MM.1S (cell line): ENCODE measurements around the gene AGRP.

Experiments
- DNase-seq: peaks from one replicate; pipeline ENCODE4 v3.0.0-alpha.2; 2015
- H2AFZ ChIP-seq: fragments of 300-600 bp; sonication (generic); 2 replicates; pipeline ENCODE4 v1.6.0; 2016; ENCODE audit warnings: antibody characterized with exemption, low read length
- H3F3A ChIP-seq: fragments of 300-600 bp; sonication (generic); 2 replicates; pipeline ENCODE4 v1.6.1; 2016; ENCODE audit warnings: mild to moderate bottlenecking, antibody characterized with exemption, low read length, moderate library complexity, mixed read lengths; ENCODE audit not compliant: insufficient read depth
- H3K27ac ChIP-seq: fragments of 300-600 bp; sonication (generic); 2 replicates; pipeline ENCODE4 v1.5.1; 2016; ENCODE audit warnings: mild to moderate bottlenecking, low read length
- H3K27me3 ChIP-seq: fragments of 300-600 bp; sonication (generic); replicated peaks from 2 replicates; pipeline ENCODE4 v1.6.0; 2016; ENCODE audit warnings: low read length; ENCODE audit not compliant: insufficient read depth
- H3K36me3 ChIP-seq: fragments of 300-600 bp; sonication (generic); replicated peaks from 2 replicates; pipeline ENCODE4 v1.6.1; 2016; ENCODE audit warnings: mild to moderate bottlenecking, low read length, mixed read lengths; ENCODE audit not compliant: insufficient read depth
- H3K4me1 ChIP-seq: fragments of 300-600 bp; sonication (generic); 2 replicates; pipeline ENCODE4 v1.6.1; 2016; ENCODE audit warnings: low read length, mixed read lengths
- H3K4me2 ChIP-seq: fragments of 300-600 bp; sonication (generic); 2 replicates; pipeline ENCODE4 v1.6.0; 2016; ENCODE audit warnings: low read depth, low read length
- H3K4me3 ChIP-seq: fragments of 300-600 bp; sonication (generic); 2 replicates; pipeline ENCODE4 v1.5.1; 2016; ENCODE audit warnings: low read length, mixed read lengths
- H3K79me2 ChIP-seq: fragments of 300-600 bp; sonication (generic); 2 replicates; pipeline ENCODE4 v1.6.1; 2016; ENCODE audit warnings: mixed run types, low read length, mixed read lengths
- H3K9ac ChIP-seq: fragments of 300-600 bp; sonication (generic); 2 replicates; pipeline ENCODE4 v1.6.1; 2016; ENCODE audit warnings: low read length, mixed read lengths
- H3K9me2 ChIP-seq: fragments of 300-600 bp; sonication (generic); replicated peaks from 2 replicates; pipeline ENCODE4 v1.6.1; 2016; ENCODE audit warnings: mild to moderate bottlenecking, low read length, mixed read lengths; ENCODE audit not compliant: insufficient read depth
- H3K9me3 ChIP-seq: fragments of 300-600 bp; sonication (generic); replicated peaks from 2 replicates; pipeline ENCODE4 v1.6.1; 2016; ENCODE audit warnings: mild to moderate bottlenecking, low read length, mixed read lengths; ENCODE audit not compliant: insufficient read depth
- H4K20me1 ChIP-seq: fragments of 300-600 bp; sonication (generic); 2 replicates; pipeline ENCODE4 v1.6.1; 2016; ENCODE audit warnings: mild to moderate bottlenecking, low read length, moderate library complexity, mixed read lengths; ENCODE audit not compliant: insufficient read depth
- EZH2 ChIP-seq: fragments of 300-600 bp; sonication (generic); optimal IDR thresholded peaks from 2 replicates; pipeline ENCODE3; 2017; ENCODE audit warnings: low read depth, mild to moderate bottlenecking, antibody characterized with exemption, low read length, mixed read lengths
- EZH2phosphoT487 ChIP-seq: fragments of 300-600 bp; sonication (generic); IDR thresholded peaks from 2 replicates; pipeline ENCODE4 v1.6.1; 2018; ENCODE audit warnings: antibody characterized with exemption, low read length
- TF ChIP-seq, protein P1 (sequence below): fragments of 300-600 bp; sonication (generic); IDR thresholded peaks from 2 replicates; pipeline ENCODE4 v1.5.1; 2016; ENCODE audit warnings: antibody characterized with exemption, low read length, mixed read lengths

AGRP gene

DNA sequence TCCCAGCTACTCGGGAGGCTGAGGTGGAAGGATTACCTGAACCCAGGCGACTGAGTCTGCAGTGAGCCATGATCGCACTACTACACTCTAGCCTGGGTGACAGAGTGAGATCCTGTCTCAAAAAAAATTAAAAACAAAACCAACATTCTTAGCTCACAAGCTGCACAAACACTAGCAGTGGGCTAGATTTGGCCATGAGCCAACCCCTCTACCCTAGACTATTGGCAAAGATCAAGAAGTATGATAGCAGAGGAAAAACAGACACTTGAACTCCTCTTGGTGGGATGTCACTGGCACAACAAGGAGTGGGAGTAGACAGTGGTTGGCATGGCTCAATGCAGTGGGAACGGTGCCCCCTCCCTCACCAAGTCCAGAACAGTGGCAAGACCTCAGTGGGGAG is 25.7 kb upstream of the AGRP start:
- H3K27me3 ChIP-seq: no peaks in the 10 kb centered on the region
- no peak for DNase-seq
- H3K4me1 ChIP-seq: peaks cover 6% of the 10 kb centered on the region
- no peaks in the 10 kb centered on the region for H4K20me1 ChIP-seq
- H3K4me2 ChIP-seq: no peak overlapping the region
- no peak for TF ChIP-seq EZH2phosphoT487
- TF ChIP-seq, protein P1, sequence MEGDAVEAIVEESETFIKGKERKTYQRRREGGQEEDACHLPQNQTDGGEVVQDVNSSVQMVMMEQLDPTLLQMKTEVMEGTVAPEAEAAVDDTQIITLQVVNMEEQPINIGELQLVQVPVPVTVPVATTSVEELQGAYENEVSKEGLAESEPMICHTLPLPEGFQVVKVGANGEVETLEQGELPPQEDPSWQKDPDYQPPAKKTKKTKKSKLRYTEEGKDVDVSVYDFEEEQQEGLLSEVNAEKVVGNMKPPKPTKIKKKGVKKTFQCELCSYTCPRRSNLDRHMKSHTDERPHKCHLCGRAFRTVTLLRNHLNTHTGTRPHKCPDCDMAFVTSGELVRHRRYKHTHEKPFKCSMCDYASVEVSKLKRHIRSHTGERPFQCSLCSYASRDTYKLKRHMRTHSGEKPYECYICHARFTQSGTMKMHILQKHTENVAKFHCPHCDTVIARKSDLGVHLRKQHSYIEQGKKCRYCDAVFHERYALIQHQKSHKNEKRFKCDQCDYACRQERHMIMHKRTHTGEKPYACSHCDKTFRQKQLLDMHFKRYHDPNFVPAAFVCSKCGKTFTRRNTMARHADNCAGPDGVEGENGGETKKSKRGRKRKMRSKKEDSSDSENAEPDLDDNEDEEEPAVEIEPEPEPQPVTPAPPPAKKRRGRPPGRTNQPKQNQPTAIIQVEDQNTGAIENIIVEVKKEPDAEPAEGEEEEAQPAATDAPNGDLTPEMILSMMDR: no peak
- no peak for TF ChIP-seq EZH2
- peaks cover 8% of the 10 kb centered on the region; the same call in 1 of the 2 replicates for H3F3A ChIP-seq
- H2AFZ ChIP-seq: no peak overlapping the region
- no peak overlapping the region for H3K9ac ChIP-seq
- H3K79me2 ChIP-seq: no peaks in the 10 kb centered on the region
- H3K4me3 ChIP-seq: no peak overlapping the region
- H3K27ac ChIP-seq: no peak overlapping the region
- H3K36me3 ChIP-seq: no peaks in the 10 kb centered on the region
- H3K9me2 ChIP-seq: no peaks in the 10 kb centered on the region
- no peaks in the 10 kb centered on the region for H3K9me3 ChIP-seq

DNA sequence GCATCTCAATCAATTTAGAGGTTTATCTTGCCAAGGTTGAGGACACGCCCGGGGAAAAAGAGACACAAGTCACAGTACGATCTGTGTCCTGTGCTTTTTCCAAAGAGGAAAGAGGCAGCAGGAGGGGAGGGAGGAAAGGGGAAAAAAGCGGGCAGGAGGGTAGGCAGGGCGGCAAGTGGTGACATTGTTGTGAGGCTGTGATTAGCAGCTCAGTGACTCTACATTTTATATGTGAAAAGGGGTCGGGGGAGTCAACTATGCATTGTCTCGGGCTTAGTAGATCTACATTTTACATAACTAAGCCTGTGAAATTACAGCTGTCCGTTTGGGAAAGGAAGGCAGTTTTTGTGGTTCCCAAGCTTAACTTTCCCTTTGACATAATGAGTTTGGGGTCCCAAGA is 23.1 kb upstream of the AGRP start:
- H3K27ac ChIP-seq: no peak overlapping the region
- DNase-seq: no peak
- no peak overlapping the region for H2AFZ ChIP-seq
- no peaks in the 10 kb centered on the region for H3K36me3 ChIP-seq
- H3K9ac ChIP-seq: no peak overlapping the region
- TF ChIP-seq EZH2phosphoT487: no peak
- H3F3A ChIP-seq: peaks cover 11% of the 10 kb centered on the region; the same call in 1 of the 2 replicates
- H3K79me2 ChIP-seq: no peaks in the 10 kb centered on the region
- peaks cover 11% of the 10 kb centered on the region for H3K4me1 ChIP-seq
- no peaks in the 10 kb centered on the region for H3K9me2 ChIP-seq
- no peaks in the 10 kb centered on the region for H3K27me3 ChIP-seq
- H3K4me2 ChIP-seq: no peak overlapping the region
- no peaks in the 10 kb centered on the region for H3K9me3 ChIP-seq
- no peak overlapping the region for H3K4me3 ChIP-seq
- no peaks in the 10 kb centered on the region for H4K20me1 ChIP-seq

DNA sequence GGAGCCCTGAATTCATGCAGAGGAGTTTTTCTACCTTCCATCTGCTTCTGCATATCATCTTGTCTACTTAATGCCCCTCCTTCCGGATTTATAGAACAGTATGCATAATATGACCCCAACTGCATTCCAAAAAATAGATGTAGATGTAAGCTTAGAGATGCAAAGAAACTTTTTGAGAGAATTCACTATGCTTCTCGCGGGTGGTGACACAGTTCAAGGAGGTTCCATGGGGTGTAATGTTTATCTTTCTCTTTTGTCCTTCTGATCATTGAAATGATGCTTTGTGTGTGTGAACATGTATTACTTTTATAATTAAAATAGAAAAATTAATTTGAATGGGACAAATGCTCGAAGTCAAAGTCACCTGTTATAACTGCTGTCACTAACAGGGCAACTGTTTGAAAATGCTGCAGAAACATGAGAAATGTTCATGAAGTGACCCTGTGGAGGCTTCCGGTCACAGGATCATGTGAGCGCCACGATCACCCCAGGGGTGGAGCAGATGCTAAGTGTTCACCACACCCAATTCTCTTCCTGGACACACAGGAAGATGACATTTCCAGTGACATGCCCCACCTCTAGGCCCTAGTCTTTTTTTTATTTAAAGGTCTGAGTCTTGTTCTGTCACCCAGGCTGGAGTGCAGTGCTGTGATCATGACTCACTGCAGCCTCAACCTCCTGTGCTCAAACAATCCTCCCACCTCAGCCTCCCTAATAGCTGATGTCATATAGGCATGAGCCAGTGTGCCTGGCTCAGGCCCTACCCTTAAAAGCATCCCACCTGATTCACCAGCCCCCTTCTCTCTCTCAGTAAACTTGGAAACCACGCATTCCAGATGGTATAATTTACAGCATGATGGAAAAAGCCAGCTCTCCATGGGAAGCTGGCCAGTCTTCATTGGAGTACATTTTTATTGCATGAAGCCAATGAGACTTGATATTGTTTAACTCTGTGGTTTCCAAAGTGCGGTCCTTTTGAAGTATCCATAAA is 21.0 kb upstream of the AGRP start:
- no peak overlapping the region for H3K4me3 ChIP-seq
- H3K27me3 ChIP-seq: no peaks in the 10 kb centered on the region
- H3K9me3 ChIP-seq: no peaks in the 10 kb centered on the region
- peaks cover 11% of the 10 kb centered on the region for H3K4me1 ChIP-seq
- no peak overlapping the region for H3K9ac ChIP-seq
- H3K4me2 ChIP-seq: 0 out of 2 replicates have a peak overlapping the region, but pooled peaks have one; percentile 23
- H4K20me1 ChIP-seq: no peaks in the 10 kb centered on the region
- H3F3A ChIP-seq: peaks cover 11% of the 10 kb centered on the region; the same call in 1 of the 2 replicates
- H2AFZ ChIP-seq: peak overlapping the region; percentile 1
- H3K27ac ChIP-seq: peak overlapping the region; percentile 27; the same call in 1 of the 2 replicates
- H3K79me2 ChIP-seq: no peaks in the 10 kb centered on the region
- peak; percentile 31 for DNase-seq
- no peaks in the 10 kb centered on the region for H3K36me3 ChIP-seq
- TF ChIP-seq EZH2phosphoT487 (no peak), EZH2 (no peak)
- TF ChIP-seq, protein P1: no peak
- H3K9me2 ChIP-seq: no peaks in the 10 kb centered on the region

DNA sequence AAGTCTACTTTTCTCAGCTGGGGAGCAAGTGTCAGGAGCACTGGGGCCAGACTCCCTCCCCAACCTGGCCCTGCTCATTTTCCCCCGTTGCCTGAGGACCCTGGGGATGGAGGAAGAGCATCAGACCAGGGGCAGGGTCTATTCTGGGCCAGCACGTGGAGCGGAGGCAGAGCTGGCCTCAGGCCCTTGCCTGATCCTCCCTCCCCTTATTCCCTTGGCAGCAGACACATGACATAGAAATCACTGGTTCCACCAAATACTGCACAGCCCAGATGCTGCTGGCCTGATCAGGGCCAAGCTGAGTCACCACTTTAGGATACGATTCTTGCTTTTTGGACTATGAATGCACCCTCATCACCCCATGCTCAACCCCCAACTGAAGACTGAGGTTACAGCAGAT is 15.8 kb upstream of the AGRP start:
- Histone ChIP-seq H4K20me1 (no peaks in the 10 kb centered on the region), H3K79me2 (no peaks in the 10 kb centered on the region), H3K4me1 (peaks cover 6% of the 10 kb centered on the region), H2AFZ (no peak overlapping the region), H3K36me3 (no peaks in the 10 kb centered on the region), H3K4me2 (no peak overlapping the region), H3K9me2 (no peaks in the 10 kb centered on the region), H3K4me3 (no peak overlapping the region), H3K27me3 (no peaks in the 10 kb centered on the region), H3F3A (peaks cover 5% of the 10 kb centered on the region; the same call in 1 of the 2 replicates), H3K9ac (no peak overlapping the region), H3K9me3 (no peaks in the 10 kb centered on the region), H3K27ac (no peak overlapping the region)
- DNase-seq: no peak
- TF ChIP-seq, protein P1: no peak
- no peak for TF ChIP-seq EZH2
- TF ChIP-seq EZH2phosphoT487: no peak
